ENCODE data around the gene ZFR. TPM values are rescaled to one million over a fixed set of nuclear protein-coding genes. Genes with fewer than 3 reads are reported as not detected.

The ZFR gene
- total RNA-seq (10 to 100 TPM; 35.8 to 44.5 TPM), polyA plus RNA-seq (10 to 100 TPM; 17.5 to 25.8 TPM)

GRCh38 chr5:32444431-32445286 is at the start of gene ZFR:
Gene ZFR (minus strand): TSS chr5:32444740. CDS start chr5:32444658, 82 bp downstream.
- Histone ChIP-seq H3K27me3 (ENCODE audit: control insufficient read depth in 4 of 4, insufficient read depth in 4 of 4, low read length in 3 of 4) (no peaks in the 10 kb centered on the region), H3K36me3 (ENCODE audit: control insufficient read depth in 4 of 4, insufficient read depth in 3 of 4, low read depth in 1 of 4, low read length in 3 of 4) (no peaks in the 10 kb centered on the region), H3K4me1 (ENCODE audit: control insufficient read depth in 4 of 4, insufficient read depth in 4 of 4, low read length in 3 of 4) (peaks cover 5 to 20% (median 15%) of the 10 kb centered on the region in 4 donors), H3K9ac (ENCODE audit: low read depth in 1 of 2, low read length in 2 of 2) (peak within 1 kb of the TSS; percentile 40 to 79), H3K9me3 (ENCODE audit: control insufficient read depth in 4 of 4, low read length in 3 of 4) (no peaks in the 10 kb centered on the region), H3K4me3 (ENCODE audit: low read depth in 1 of 3, low read length in 3 of 3) (peak within 1 kb of the TSS; percentile 69 to 99 (median 90)), H3K27ac (ENCODE audit: low read depth in 1 of 2, low read length in 2 of 2) (peak within 1 kb of the TSS; percentile 87 to 94)
- DNase-seq (ENCODE audit: low spot score), result peak; percentile 90
- WGBS, result 8% methylated on average over 70 of the region's 70 CpGs
- TF ChIP-seq HNF4A (conservative IDR thresholded peaks at IDR 0.05), result peak in 1 of 2 donors; percentile 28
- TF ChIP-seq, protein P1, sequence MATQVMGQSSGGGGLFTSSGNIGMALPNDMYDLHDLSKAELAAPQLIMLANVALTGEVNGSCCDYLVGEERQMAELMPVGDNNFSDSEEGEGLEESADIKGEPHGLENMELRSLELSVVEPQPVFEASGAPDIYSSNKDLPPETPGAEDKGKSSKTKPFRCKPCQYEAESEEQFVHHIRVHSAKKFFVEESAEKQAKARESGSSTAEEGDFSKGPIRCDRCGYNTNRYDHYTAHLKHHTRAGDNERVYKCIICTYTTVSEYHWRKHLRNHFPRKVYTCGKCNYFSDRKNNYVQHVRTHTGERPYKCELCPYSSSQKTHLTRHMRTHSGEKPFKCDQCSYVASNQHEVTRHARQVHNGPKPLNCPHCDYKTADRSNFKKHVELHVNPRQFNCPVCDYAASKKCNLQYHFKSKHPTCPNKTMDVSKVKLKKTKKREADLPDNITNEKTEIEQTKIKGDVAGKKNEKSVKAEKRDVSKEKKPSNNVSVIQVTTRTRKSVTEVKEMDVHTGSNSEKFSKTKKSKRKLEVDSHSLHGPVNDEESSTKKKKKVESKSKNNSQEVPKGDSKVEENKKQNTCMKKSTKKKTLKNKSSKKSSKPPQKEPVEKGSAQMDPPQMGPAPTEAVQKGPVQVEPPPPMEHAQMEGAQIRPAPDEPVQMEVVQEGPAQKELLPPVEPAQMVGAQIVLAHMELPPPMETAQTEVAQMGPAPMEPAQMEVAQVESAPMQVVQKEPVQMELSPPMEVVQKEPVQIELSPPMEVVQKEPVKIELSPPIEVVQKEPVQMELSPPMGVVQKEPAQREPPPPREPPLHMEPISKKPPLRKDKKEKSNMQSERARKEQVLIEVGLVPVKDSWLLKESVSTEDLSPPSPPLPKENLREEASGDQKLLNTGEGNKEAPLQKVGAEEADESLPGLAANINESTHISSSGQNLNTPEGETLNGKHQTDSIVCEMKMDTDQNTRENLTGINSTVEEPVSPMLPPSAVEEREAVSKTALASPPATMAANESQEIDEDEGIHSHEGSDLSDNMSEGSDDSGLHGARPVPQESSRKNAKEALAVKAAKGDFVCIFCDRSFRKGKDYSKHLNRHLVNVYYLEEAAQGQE (IDR thresholded peaks at IDR 0.05), result no peak

DNA sequence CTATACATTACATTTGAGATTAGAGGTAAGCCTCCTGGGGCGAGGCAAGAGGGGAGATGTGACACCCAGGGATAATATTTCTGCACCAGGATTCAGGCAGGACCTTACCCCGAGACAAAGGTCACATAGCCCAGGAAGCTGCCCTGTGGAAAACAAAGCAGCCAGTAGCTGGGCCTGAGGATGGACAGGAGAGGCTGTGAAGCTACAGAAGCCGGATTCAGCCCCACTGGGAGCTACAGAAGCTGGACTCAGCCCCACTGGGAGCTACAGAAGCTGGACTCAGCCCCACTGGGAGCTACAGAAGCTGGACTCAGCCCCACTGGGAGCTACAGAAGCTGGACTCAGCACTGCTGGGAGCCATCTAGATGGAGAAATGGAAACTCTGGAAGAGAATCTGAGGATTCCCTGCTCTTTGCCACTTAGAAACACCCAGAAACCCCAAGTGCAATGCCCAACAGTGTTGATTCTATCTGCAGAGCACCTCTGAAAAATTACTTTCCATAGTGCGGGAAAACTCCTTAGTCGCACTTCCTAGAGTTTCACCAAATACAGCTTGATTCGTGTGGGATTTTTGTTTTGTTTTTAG is 46.5 kb upstream of the ZFR start:
- WGBS, result 74% methylated on average over 6 of the region's 6 CpGs

More for the DNA sequence above, 46.5 kb upstream of the ZFR start:
- Histone ChIP-seq H3K4me3 (ENCODE audit: low read depth in 1 of 3, low read length in 3 of 3) (no peak overlapping the region), H3K27ac (ENCODE audit: low read depth in 1 of 2, low read length in 2 of 2) (no peak overlapping the region), H3K9ac (ENCODE audit: low read depth in 1 of 2, low read length in 2 of 2) (no peak overlapping the region), H3K36me3 (ENCODE audit: control insufficient read depth in 4 of 4, insufficient read depth in 3 of 4, low read depth in 1 of 4, low read length in 3 of 4) (no peaks in the 10 kb centered on the region), H3K9me3 (ENCODE audit: control insufficient read depth in 4 of 4, low read length in 3 of 4) (no peaks in the 10 kb centered on the region), H3K27me3 (ENCODE audit: control insufficient read depth in 4 of 4, insufficient read depth in 4 of 4, low read length in 3 of 4) (no peaks in the 10 kb centered on the region), H3K4me1 (ENCODE audit: control insufficient read depth in 4 of 4, insufficient read depth in 4 of 4, low read length in 3 of 4) (peaks cover 0 to 2% (median 0%) of the 10 kb centered on the region in 4 donors)
- peak; percentile 62 for TF ChIP-seq HNF4A (conservative IDR thresholded peaks at IDR 0.05)
- TF ChIP-seq, protein P1 (IDR thresholded peaks at IDR 0.05), result no peak
- DNase-seq (ENCODE audit: low spot score), result no peak
